Cardiac fibroblast (primary cell): Measurements from ENCODE around the gene ANKRD33.

Source experiments
- DNase-seq, 2 donors: peaks; one replicate each; pipeline versions ENCODE4 v3.0.0 to v3.0.0-alpha.2; 2010; ENCODE audit warnings: low read depth in 2 of 2
- H3K4me3 ChIP-seq, 2 donors: replicated peaks in 1 of 2; 1 replicate in 1 of 2; 2 replicates in 1 of 2; pipeline ENCODE4 v1.5.1; 2011; ENCODE audit warnings: low read depth in 2 of 2, low read length in 2 of 2, mild to moderate bottlenecking in 2 of 2, moderate library complexity in 1 of 2
- CTCF ChIP-seq: IDR thresholded peaks from one replicate; pipeline ENCODE4 v1.5.1; 2011; ENCODE audit warnings: low read depth, mild to moderate bottlenecking, low read length, inconsistent platforms

Gene ANKRD33

GRCh38 chr12:51888316-51889215 is 663 bp downstream of the ANKRD33 start:
- TF ChIP-seq CTCF, result no peak
- no peak for DNase-seq
- no peak overlapping the region for H3K4me3 ChIP-seq

- H3K4me3 ChIP-seq, result no peak overlapping the region
- peak in 1 of 2 donors; percentile 46 for DNase-seq
- TF ChIP-seq CTCF, result peak; percentile 3
These were observed 1.6 kb downstream of the ANKRD33 start for GRCh38 chr12:51889216-51890132.

- TF ChIP-seq CTCF, result no peak
- H3K4me3 ChIP-seq, result no peak overlapping the region
- no peak for DNase-seq
These were observed 2.2 kb downstream of the ANKRD33 start for GRCh38 chr12:51890133-51890464.

GRCh38 chr12:51890511-51891171 is 2.7 kb downstream of the ANKRD33 start:
- H3K4me3 ChIP-seq, result no peak overlapping the region
- TF ChIP-seq CTCF, result no peak
- DNase-seq, result no peak

- H3K4me3 ChIP-seq, result no peak overlapping the region
- TF ChIP-seq CTCF, result peak; percentile 30
- DNase-seq, result peak; percentile 51 to 53
These were observed 3.9 kb downstream of the ANKRD33 start for GRCh38 chr12:51891843-51892242.

GRCh38 chr12:51893786-51894185 is 5.9 kb downstream of the ANKRD33 start:
- DNase-seq, result no peak
- TF ChIP-seq CTCF, result no peak
- H3K4me3 ChIP-seq, result no peak overlapping the region
